Measurements from ENCODE around the gene CTR9.

- TF ChIP-seq CTCF (IDR thresholded peaks at IDR 0.05 in 8 of 11, conservative IDR thresholded peaks at IDR 0.05 in 3 of 11): no peak
- no peak for TF ChIP-seq POLR2A (IDR thresholded peaks at IDR 0.05)
Observed at GRCh38 chr11:10727146-10727851, 23.7 kb upstream of the CTR9 start.
